SK-N-MC (cell line): Measurements from ENCODE around the gene PLEKHH3.

Source experiments
- EZH2 ChIP-seq: fragments of 200-600 bp; sonication (generic); IDR thresholded peaks from one replicate; pipeline ENCODE4 v1.6.1; 2017; ENCODE audit warnings: antibody characterized with exemption
- FOXP2 ChIP-seq: optimal IDR thresholded peaks from 2 replicates; pipeline ENCODE3; 2011; ENCODE audit warnings: mild to moderate bottlenecking, moderate library complexity; ENCODE audit not compliant: insufficient read depth; ENCODE audit errors: extremely low read length, control extremely low read depth
- POLR2AphosphoS5 ChIP-seq: IDR thresholded peaks from 2 replicates; pipeline ENCODE4 v1.6.1; 2012; ENCODE audit warnings: mild to moderate bottlenecking, low read depth, low read length, borderline replicate concordance

GRCh38 chr17:42682722-42683403, 6.1 kb upstream of the PLEKHH3 start:
- TF ChIP-seq POLR2AphosphoS5: no peak
- no peak for TF ChIP-seq EZH2
- no peak for TF ChIP-seq FOXP2
